Measurements from ENCODE around the gene EFEMP1.
A peak's percentile ranks its signal among the peaks of the same experiment; 100 is the strongest.

EFEMP1 gene

GRCh38 chr2:55865096-55865835 lies 58.3 kb downstream of the EFEMP1 start:
- ChIA-PET CTCF (no interaction called here), POLR2A (no interaction called here)
- peak; percentile 65 for DNase-seq (ENCODE audit: low read depth, low spot score)
- no peak for TF ChIP-seq CTCF (IDR thresholded peaks at IDR 0.05; ENCODE audit: insufficient read depth, low read length, missing control alignments)
- no peak overlapping the region for H3K4me3 ChIP-seq (ENCODE audit: low read depth, low read length)

GRCh38 chr2:55864351-55865084 lies 59.1 kb downstream of the EFEMP1 start:
- TF ChIP-seq CTCF (IDR thresholded peaks at IDR 0.05; ENCODE audit: insufficient read depth, low read length, missing control alignments) = no peak
- POLR2A ChIA-PET = no interaction called here
- DNase-seq (ENCODE audit: low read depth, low spot score) = no peak
- H3K4me3 ChIP-seq (ENCODE audit: low read depth, low read length) = no peak overlapping the region
- CTCF ChIA-PET = interaction anchor here (1.3 to 1.4 kb wide), 3 partner anchors 21 to 146 kb away, joined by 3 to 5 read pairs (median 4); no protein-coding TSS in a partner anchor

GRCh38 chr2:55862673-55863390 lies 60.8 kb downstream of the EFEMP1 start:
- CTCF ChIA-PET = interaction anchor here (1.3 to 1.6 kb wide), 4 partner anchors 22 to 144 kb away, joined by 3 to 5 read pairs (median 4); no protein-coding TSS in a partner anchor
- peak; percentile 100 for DNase-seq (ENCODE audit: low read depth, low spot score)
- TF ChIP-seq CTCF (IDR thresholded peaks at IDR 0.05; ENCODE audit: insufficient read depth, low read length, missing control alignments) = no peak
- POLR2A ChIA-PET = interaction anchor here (0.5 to 1.2 kb wide), 4 partner anchors 13 to 324 kb away, joined by 3 to 5 read pairs (median 3); no protein-coding TSS in a partner anchor
- H3K4me3 ChIP-seq (ENCODE audit: low read depth, low read length) = no peak overlapping the region

GRCh38 chr2:55862246-55862645 lies 61.3 kb downstream of the EFEMP1 start:
- ChIA-PET CTCF (interaction anchor here (1.1 to 1.6 kb wide), 3 partner anchors 12 to 98 kb away, joined by 3 to 4 read pairs (median 4); no protein-coding TSS in a partner anchor), POLR2A (interaction anchor here (0.5 to 1.2 kb wide), 3 partner anchors 14 to 61 kb away, joined by 3 to 5 read pairs (median 3); no protein-coding TSS in a partner anchor)
- TF ChIP-seq CTCF (IDR thresholded peaks at IDR 0.05; ENCODE audit: insufficient read depth, low read length, missing control alignments) = no peak
- H3K4me3 ChIP-seq (ENCODE audit: low read depth, low read length) = no peak overlapping the region
- DNase-seq (ENCODE audit: low read depth, low spot score) = peak; percentile 98

GRCh38 chr2:55861733-55862132 lies 61.8 kb downstream of the EFEMP1 start:
- DNase-seq (ENCODE audit: low read depth, low spot score) = no peak
- ChIA-PET CTCF (interaction anchor here (0.9 to 1.4 kb wide), 3 partner anchors 11 to 99 kb away, joined by 3 to 4 read pairs (median 3); no protein-coding TSS in a partner anchor), POLR2A (interaction anchor here (1.2 kb wide), 1 partner anchor 14 kb away, joined by 5 read pairs; no protein-coding TSS in a partner anchor)
- H3K4me3 ChIP-seq (ENCODE audit: low read depth, low read length) = no peak overlapping the region
- TF ChIP-seq CTCF (IDR thresholded peaks at IDR 0.05; ENCODE audit: insufficient read depth, low read length, missing control alignments) = no peak

Data from AG04449 (cell line).